Suppressor macrophage treated with lipopolysaccharide for 4 hours (primary cell): ENCODE data around the gene RAD51B.

Source experiments
- DNase-seq: peaks from one replicate; pipeline ENCODE4 v3.0.0-alpha.2; 2020

Gene RAD51B

DNA sequence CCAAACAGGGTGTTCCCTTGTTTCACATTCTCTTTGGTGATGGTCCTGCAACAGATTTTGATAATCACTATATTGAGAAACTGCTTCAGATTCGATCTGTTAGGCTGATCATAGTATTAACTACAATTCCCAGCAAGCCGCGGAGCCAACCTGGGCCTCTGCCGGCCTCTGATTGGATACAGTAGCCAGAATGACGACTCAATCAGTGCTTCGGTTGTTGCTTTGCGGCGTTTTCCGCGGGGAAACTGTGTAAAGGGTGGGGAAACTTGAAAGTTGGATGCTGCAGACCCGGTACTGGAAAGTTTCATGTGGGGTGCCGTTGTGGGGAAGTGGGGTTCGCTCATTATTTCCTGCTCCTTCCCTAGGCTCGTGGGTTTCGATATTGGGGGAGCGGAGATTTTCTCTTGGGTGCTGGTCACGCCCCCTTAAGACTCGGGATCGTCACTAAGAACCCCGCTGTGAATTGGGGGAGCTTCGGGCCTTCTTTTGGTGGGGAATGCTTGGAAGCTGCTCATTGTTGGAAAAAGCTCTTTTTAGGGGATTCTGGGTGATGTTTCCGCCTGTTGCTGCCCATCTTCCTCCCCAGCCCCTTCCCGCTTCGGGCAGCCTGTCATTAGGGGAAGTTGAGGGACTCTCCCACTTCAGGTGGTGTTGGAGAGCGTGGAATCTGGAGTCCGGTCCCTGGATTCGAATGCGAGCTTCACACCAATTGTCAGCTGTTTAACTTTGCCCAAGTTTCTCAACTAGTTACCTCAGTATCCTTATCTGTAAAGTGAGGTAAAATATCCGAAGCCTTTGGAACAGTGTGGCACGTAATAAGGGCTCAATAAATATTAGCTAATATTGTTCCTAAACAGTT lies at the start of gene RAD51B:
RAD51B (plus strand) TSS at position 217 of the 859 bp plus-strand sequence.
- DNase-seq = peak; percentile 94

DNA sequence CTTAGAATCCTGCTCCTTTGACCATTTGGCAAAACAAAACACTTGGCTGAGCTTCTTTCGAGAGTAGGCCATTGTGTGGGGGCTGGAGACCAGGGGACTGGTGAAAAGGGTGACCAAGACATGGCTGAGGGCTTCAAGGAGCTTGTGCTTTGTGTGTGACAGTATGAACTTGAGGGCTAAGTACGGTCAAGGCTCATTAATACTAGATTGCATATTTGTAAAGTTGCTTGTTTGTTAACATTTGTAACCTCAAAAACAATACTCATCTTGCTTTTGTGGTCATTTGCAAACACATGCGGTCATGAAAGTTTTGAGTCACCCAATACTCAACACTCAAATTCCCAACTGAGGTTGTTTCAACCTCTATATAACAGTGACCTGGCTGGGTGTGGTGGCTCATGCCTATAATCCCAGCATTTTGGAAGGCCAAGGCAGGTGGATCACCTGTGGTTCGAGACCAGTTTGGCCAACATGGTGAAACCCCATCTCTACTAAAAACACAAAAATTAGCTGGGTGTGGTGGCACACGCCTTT lies 45.7 kb upstream of the RAD51B start:
- DNase-seq = no peak

DNA sequence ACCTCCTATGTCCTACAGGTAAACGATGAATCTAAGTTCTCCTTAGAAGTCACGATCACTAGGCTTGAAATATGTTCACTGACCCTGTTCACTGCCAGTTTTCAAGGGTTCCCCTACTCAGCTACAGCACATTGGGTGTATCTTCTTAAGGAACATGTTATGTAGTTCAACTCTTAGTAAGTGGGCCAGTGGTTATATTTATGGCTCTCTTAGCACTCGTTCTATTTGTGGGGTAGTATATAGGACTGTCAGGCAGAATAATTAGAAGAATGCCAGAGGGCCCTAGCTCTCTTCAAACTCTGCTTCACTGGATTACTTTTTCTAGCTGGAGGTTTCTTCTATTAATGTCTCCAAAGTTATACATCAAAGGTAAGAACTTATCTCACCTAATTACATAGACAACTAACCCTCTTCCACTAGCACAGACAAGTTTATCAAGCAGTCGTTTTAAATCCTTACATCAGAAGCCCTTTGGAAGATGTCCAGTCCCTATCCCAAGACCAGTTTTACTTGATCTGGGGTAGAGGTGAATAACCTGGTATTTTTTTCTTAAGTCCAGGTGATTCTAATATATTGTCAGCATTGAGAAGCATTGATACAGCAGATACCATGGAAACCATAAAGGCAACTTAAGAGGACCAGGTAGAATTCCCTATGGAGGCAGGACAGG lies 42.8 kb upstream of the RAD51B start:
- no peak for DNase-seq

DNA sequence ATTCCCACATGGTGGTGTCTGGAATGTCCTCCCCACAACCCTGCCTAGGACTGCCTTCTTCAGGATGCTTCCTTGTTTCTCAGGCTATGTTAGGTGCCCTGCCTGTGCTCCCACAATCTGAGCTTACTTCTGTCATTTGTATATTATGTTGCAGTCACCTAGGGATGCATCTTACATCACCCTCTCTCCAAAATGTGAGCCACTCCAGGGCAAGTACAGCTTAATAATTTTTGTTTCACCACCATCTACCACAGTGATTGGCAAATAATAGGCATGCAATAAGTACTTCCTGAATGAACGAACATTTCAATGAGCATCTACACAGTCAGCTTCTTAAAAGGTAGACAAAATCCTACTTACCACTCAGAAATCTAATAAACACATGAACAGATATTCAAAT lies 40.8 kb upstream of the RAD51B start:
- no peak for DNase-seq

DNA sequence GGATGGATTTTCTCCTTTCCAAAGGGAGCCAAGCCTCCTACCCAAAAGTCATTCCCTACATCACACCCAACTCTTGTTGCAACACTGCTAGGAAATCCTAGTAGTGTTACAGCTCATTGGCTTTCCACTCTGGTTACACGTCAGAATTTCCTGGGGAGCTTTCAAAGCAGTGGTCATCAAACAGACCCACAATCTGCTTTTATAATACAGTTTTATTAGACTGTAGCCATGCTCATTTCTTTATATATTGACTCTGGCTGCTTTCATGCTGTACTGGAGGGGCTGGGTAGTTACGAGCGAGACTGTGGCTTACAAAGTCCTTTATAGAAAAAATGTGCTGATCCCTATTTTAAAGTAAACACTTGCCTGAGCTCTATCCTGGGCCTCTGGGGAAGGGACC lies 37.5 kb upstream of the RAD51B start:
- no peak for DNase-seq

DNA sequence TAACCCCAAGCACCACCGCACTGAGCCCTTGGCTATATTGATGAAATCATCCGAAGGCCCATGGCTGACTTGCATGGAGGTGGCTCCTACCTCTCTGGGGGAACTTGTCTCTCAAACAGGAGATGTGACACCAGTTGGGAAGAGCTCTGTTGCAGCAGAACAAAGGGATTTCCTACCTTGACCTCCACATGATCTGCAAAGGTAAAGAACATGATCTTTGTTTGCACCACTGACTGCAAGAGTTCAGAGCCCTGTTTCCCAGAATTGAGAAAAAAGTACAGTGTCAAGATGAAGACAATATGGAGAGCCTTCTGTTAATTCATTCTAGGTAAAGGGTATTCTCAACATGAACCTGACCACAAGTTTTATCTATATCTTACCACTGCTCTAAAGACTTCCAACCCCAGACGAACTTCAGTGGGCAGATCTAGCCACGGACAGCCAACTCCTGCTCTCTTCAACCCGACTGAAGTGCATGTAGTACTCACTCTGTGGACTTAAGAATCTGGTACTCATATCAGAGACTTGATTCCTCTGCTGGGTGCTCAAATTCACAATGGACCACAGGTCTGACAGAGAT lies 35.2 kb upstream of the RAD51B start:
- DNase-seq = no peak

DNA sequence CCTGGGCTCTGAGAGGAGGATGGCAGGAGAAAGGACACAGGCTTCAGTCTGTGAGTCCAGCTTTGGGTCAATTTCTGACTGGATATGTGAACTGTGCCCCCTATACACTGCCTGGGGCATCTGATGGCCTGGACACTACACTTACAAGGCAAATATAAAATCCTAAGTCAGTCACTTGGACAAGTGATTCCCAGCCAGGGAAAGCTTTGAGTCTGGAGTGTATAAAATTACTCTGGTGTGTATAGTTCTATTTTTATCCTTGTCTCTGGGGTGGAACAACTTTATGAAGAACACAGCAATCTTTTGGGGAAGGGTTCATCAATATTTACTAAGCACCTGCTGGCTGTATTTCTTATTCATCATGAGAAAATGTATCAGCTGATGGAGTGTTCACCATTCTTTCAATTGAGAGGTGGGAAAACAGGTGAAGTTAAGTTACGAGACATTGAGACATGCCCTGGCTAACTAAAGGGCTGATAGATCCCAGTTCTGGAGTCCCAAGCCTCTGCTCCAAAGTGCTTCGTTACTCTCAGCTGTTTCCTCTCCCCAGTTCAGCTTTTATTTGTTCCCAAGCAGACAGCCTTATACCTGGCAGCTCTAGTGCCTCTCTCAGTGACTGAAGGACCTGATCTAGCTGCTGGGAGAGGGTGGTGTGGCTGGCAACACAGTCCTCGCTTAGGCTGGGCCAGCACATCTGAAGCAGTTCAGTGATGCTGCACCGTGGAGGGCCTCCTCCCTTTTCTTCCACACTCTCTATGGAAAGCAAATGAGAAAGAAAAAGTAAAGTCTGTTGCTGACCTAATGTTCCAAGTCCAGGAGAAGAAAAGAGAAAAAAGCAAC lies 34.1 kb upstream of the RAD51B start:
- DNase-seq = no peak

DNA sequence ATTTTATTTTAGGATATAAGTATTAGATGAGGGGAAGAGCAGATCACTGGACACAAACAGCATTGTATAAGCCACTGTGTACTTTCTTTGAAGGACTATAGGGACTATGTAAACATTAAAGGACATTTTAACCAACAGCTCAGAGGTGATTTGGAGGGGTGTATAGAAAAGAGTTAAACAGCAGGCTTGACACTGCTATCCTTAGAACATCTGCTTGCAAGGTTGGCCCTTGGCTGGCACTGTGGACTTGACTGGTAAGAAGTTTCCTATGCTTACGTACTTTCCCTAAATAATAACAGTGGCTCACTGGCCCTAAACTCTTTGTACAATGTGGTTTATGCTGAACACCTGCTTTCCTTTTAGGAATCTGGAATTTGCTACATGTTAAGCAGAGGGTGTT lies 31.9 kb upstream of the RAD51B start:
- DNase-seq = no peak

DNA sequence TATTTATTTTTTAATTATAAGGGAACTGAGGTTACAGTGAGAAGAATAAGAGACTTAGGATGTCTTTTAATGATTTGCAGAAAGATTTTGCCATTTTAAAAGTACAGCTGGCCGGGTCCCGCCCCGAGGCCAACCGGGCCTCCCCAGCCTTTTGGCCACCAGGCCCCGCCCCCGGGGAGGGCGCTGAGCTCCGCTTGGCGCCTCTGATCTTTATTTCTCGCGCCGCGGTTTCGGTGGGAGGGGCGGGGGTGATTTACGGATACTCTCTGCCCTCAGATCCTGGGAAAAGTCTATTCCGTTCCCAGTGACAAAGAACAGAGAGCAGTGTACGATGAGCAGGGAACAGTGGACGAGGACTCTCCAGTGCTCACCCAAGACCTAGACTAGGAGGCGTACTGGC lies 20.8 kb upstream of the RAD51B start:
- DNase-seq = no peak

DNA sequence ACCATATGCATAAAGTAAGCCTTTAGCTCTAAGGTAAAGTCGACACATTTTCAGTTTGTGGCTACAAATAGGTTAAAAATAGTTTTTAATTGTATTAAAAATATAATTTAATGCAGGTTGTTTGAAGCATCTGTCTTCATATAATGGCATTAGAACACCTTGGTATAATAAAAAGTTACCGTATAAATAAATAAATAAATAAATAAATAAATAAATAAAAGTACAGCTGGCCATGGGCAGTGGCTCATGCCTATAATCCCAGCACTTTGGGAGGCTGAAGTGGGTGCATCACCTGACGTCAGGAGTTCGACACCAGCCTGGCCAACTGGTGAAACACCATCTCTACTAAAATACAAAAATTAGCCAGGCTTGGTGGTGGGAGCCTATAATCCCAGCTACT lies 18.8 kb upstream of the RAD51B start:
- no peak for DNase-seq

DNA sequence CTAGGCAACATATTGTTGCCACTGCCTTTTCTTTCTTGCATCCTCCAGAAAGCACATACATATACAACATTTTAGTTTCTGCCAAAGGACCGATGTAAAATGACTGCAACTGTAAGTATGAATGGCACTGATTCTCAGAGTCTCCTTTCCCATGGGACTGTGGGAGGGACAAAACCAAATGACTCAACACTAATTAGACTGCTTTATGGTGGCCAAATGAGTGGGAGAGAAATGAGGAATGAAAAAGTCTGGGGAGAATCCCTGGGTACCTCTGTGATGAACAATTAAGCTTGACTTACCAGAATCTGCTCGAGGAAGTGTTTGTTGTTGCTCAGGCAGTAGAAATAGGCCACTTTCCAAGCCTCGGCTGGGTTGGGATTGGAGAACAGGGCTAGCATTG lies 13.3 kb upstream of the RAD51B start:
- DNase-seq = peak; percentile 55

DNA sequence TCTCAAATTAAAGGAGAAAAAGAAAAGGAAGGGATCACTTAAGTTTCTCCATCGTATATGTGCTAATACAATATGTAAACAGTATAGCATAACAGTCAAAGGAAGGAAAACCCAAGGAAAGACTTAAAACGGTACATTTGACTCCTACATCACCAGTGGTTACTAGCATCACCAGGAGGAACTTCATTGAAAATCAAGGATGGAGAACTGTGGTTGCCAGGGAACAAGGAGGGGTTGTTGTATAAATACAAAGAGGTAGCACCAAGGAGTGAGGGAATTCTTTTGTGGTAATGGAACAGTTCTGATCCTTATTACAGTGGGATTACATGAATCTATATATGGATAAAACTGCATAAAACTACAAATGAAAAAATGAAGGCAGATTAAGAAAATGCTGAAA lies 4.8 kb upstream of the RAD51B start:
- peak; percentile 58 for DNase-seq

DNA sequence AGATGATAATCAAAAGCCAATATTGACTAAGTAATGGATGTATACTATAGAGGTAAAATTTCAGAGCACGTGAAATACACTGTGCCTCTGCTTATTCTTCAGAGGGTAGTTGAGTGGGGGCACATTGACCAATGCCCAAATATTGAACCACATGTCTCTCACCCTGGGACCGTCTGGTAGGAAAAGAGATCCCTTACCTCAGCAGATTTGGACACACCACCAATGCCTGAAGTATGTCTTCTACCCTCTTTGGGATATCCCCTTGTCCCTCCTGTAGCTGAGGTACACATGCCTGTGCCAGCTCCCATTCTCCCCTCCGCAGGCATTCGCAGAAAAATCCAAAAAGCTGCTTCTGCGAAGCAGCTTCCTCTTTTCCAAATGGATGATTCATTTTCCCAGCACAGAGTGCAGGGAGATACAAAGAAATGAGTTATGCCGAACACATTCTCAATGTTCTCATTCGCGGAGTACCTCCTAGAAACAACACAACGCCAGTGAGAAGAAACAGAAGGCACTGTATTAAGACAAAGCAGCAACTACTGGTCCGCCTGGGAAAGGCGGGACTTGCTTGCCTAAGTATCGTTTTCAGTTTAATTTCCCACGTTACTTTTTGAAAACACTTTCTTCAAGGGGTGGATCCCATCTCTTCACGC lies 3.9 kb upstream of the RAD51B start:
- DNase-seq = peak; percentile 85

DNA sequence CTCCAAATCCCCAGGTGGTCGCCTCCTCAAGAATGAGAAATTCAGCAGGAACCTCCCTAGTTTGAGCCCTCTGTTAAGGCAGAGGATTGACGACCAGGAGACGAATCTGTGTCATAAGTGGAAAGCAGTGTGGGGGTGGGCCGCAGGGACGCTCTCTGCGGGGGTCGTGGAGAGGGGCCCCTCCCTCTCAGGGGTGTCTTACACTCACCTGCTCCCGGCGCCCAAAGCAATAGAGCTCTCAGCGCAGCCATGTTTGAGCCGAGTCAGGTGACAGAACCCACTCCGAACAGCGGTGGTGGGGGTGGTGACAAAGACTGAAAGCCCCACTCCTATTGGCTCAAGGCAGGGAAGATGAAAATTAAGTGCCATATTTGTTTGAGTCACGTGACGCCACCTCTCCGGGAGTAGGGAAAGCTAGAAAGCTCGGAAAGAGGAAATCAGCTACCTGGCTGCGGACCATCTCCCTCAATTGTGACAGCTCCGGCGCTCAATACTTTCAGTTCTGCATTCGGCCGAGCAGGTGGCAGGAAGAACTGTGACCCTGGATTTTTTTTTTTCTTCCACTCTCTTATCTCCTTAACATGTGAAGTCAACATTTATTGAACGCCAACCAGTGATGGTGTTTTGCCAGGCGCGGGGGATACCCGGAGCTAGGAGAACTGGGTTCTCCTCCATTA lies 3.1 kb upstream of the RAD51B start, which contains the start of gene ZFYVE26:
ZFYVE26 (minus strand) TSS at position 265 of the 677 bp plus-strand sequence. CDS start 627 bp downstream, outside the sequence.
- peak; percentile 96 for DNase-seq

DNA sequence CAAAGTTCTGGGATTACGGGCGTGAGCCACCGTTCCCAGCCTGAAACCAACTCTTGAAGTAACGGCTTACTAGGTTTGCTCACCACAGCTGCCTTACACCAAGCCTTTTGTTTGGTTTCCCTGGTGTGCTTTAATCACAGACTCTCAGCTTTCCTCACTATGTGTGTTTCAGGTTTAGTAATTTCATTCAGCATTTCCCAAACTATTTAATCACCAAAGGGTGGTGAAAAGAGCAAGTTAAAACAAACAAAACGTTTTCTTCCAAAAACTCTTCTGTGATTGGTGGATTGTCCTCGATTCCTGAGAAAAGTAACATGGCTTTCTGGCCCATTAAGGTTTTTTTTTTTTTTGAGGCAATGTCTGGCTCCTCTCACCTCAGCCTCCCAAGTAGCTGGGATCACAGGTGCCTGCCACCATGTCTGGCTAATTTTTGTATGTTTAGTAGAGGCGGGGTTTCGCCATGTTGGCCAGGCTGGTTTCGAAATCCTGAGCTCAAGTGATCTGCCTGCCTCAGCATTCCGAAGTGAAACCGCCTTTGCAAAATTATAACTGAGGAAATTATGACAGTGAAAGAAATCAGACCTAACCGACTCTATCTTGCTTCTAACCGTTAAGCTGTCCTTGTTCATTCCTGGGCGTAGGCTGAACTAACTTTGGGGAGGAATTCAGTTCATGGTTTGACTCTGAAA lies 1.7 kb upstream of the RAD51B start:
- DNase-seq = peak; percentile 73

DNA sequence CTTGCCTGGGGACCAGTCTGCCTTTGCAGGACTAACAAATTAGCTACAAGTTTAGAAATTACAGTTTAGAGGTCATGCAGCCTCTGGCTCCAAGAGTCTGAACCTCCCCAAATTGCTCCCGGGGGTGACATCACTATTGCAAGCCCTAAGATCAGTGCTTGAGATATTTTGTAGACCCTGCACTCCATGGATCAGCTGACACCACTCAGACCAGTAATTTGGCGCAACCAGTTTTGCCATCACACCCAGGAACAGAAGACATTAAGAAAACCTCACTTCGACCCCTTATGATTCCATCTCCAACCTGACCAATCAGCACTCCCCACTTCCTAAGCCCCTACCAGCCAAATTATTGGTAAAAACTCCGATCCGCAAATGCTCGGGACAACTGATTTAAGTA lies 1.1 kb upstream of the RAD51B start:
- DNase-seq = peak; percentile 14

DNA sequence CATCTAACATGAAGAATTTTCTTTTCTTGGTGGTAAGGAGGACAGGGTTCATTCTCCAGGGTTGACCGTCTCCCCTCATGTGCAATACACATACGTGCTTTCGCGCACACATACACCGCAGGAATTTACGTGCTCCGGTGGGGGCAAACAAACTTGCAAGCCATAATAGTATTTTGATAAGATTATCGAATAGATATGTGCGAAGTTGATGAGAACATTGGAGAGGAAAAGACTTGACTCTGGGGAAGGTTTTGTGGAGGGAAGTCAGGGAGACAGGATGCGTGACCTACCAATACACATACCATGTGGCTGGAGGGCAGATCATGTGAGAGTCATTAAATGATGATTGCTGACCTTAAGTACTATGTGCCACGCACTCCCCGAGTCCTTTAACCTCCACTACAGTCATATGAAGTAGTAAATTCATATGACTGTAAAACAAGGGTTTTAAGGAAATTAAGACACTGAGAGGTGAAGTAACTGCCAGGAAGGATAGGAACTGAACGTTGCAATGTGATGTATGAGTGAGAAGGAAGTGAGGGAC lies 921 bp downstream of the RAD51B start:
- peak; percentile 91 for DNase-seq

DNA sequence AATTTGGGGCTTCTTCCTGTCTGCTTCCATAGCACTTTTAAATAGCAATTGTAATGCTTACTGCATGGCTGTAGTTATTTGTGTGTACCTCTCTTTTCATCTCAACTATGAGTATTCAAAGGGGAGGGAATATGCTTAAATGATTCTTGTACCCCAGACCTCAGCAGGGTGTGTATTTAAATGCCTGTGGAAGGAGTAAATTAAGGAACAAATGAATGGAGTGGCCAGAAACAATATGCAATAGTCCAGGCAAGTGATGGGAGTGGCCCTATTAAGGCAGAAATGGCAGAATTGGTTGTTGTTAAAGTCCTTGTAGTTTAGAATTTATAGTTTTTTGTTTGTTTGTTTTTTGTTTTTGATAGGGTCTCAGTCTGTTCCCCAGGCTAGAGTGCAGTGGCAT lies 1.5 kb downstream of the RAD51B start:
- DNase-seq = no peak

DNA sequence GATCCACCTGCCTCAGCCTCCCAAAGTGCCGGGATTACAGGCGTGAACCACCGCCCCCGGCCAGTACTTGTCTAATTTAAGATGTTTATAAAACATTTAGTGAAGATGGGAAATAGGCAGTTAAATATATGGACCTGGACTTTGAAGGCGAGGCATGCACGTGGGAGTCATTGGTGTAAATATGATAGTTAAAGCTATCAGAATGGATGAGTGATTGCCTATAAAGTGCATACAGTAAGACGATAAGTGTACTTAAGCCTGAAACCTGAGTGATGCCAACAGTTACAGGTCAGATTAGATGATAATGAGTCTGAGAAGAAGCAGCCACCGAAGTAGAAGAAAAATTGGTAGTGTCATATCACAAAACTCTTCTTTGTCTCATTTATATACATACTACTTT lies 11.5 kb downstream of the RAD51B start:
- DNase-seq = no peak

DNA sequence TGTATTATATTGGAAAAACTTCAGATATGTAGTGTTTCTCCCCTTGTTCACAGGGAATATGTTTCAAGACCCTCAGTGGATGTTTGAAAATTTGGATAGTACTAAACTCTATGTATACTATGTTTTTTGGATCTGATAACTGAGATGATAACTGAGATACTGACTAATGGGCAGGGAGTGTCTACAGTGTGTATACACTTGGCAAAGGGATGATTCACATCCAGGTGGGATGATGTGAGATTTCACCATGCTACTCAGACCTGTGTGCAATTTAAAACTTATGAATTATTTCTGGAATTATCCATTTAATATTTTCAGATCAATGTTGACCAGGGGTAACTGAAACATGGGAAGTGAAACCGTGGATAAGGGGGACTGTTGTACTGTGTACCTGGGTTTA lies 13.8 kb downstream of the RAD51B start:
- no peak for DNase-seq

DNA sequence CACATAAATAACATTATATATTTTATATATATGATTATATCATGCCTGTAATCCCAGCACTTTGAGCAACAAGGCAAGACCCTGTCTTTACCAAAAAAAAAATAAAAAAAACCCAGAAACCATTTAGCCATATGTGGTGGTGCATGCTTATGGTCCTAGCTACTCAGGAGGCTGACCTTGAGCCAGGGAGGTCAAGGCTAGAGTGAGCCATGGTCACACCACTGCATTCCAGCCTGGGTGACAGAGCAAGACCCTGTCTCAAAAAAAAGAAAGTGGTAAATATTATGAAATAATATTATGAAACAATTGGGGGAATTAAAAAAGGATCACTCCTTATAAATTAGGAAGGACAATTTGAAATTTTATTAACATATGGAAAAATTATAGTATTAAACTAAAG lies 16.0 kb downstream of the RAD51B start:
- DNase-seq = no peak
